Testis (tissue), 2 donors: ENCODE measurements around the gene CDH22.

ENCODE experiments used
- POLR2A ChIP-seq: fragments of 450-650 bp; IDR thresholded peaks from one replicate; pipeline ENCODE4 v1.6.1; 2017; ENCODE audit warnings: antibody characterized with exemption, mild to moderate bottlenecking, moderate library complexity
- TF ChIP-seq, protein P1 (sequence below), 3 experiments: fragments of 450-650 bp in 2 of 3; fragments of 200-600 bp in 1 of 3; sonication (generic) in 1 of 3; IDR thresholded peaks; one replicate each; pipeline ENCODE4 v1.5.1; 2016 to 2019; ENCODE audit warnings: antibody characterized with exemption in 3 of 3, mild to moderate bottlenecking in 2 of 3, moderate library complexity in 1 of 3

- TF ChIP-seq, protein P1, sequence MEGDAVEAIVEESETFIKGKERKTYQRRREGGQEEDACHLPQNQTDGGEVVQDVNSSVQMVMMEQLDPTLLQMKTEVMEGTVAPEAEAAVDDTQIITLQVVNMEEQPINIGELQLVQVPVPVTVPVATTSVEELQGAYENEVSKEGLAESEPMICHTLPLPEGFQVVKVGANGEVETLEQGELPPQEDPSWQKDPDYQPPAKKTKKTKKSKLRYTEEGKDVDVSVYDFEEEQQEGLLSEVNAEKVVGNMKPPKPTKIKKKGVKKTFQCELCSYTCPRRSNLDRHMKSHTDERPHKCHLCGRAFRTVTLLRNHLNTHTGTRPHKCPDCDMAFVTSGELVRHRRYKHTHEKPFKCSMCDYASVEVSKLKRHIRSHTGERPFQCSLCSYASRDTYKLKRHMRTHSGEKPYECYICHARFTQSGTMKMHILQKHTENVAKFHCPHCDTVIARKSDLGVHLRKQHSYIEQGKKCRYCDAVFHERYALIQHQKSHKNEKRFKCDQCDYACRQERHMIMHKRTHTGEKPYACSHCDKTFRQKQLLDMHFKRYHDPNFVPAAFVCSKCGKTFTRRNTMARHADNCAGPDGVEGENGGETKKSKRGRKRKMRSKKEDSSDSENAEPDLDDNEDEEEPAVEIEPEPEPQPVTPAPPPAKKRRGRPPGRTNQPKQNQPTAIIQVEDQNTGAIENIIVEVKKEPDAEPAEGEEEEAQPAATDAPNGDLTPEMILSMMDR (IDR thresholded peaks at IDR 0.05): no peak
- no peak for TF ChIP-seq POLR2A
These were observed 87.7 kb downstream of the CDH22 start for GRCh38 chr20:46220455-46221207.
